ENCODE measurements around the gene PRKAG1. TPM values are rescaled to one million over a fixed set of nuclear protein-coding genes. Genes with fewer than 3 reads are reported as not detected.

The PRKAG1 gene
- total RNA-seq, 6 experiments from 2014 or later, result 79.0 to 92.0 (median 83.3) TPM

DNA sequence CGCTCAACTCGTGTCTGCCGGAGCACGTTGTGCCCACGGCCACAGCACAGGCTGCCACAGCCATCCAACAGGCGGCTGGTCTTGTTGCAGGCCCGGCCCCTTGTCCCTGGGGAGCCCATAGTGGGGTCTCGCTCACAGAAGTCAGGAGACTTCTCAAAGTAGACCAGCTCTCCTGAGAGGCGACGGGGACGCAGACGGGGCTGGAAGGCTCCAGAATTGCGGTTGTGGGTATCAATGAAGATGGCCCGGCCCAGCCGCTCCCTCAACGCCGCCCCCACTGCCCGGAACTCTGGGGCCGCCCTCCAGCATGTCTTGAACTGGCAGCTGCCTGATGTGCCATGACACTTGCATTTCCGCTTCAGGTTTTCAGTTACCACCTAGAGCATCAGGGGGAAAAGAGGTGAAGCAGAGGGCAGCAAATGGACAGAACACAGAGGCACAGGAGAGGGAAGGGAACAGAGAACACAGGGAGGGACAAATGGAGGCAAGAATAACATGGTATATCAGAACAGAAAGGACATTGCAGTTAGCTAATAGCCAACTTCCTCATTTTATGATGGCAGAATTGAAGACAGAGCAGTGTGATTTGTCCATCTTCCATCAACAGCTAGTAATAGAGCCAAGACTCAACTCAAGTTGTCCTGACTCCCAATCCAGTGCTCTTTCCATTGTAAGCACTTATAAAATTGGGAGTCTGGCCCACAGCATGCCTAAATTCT, 52.2 kb downstream of the PRKAG1 start:
- no peaks in the 10 kb centered on the region for H3K9me3 Mint-ChIP-seq
- no peak for TF ChIP-seq CTCF (IDR thresholded peaks at IDR 0.05)
- no peaks in the 10 kb centered on the region for H3K36me3 Mint-ChIP-seq (ENCODE audit: low read depth)
- no peak overlapping the region for H3K4me3 Mint-ChIP-seq
- peaks cover 21% of the 10 kb centered on the region for H3K27me3 Mint-ChIP-seq (ENCODE audit: insufficient read depth)
- no peak for DNase-seq
- peaks cover 28% of the 10 kb centered on the region for H3K4me1 Mint-ChIP-seq (ENCODE audit: low read depth)
- no peak overlapping the region for H3K27ac Mint-ChIP-seq

DNA sequence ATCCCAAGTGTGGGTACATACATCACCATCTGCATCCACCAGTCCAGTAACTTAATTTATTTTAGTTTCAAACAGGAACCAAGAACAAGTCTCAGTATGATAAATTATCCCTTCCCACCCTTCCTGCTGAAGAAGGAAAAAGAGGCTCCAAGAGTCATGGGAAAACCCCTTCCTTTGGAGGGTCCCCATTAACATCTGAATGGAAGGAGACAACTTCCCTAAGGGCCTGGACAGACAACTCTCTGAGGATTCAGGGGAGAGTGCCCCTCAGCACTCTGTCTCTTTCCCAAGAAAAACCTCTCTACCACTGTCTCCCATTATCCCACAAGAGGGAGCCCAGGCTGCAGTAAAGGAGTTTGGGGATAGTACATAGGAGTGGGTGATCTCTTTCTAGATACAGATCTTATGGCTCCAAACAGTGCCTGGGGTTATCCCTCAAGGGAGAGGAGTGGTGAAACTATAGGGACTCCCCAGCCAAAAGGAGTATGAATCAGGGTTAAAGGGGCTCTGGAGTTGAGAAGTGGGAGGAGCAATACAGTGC, 53.2 kb downstream of the PRKAG1 start:
- no peak overlapping the region for H3K27ac Mint-ChIP-seq
- TF ChIP-seq CTCF (IDR thresholded peaks at IDR 0.05), result peak; percentile 68
- H3K9me3 Mint-ChIP-seq, result no peaks in the 10 kb centered on the region
- H3K4me1 Mint-ChIP-seq (ENCODE audit: low read depth), result peaks cover 27% of the 10 kb centered on the region
- peak; percentile 46 for DNase-seq
- H3K36me3 Mint-ChIP-seq (ENCODE audit: low read depth), result no peaks in the 10 kb centered on the region
- peaks cover 12% of the 10 kb centered on the region for H3K27me3 Mint-ChIP-seq (ENCODE audit: insufficient read depth)
- no peak overlapping the region for H3K4me3 Mint-ChIP-seq

- H3K27me3 Mint-ChIP-seq (ENCODE audit: insufficient read depth), result peaks cover 4% of the 10 kb centered on the region; the same call in 1 of the 2 replicates
Observed at GRCh38 chr12:48961801-48962200, 56.8 kb downstream of the PRKAG1 start.

GRCh38 chr12:48961331-48961730, 57.2 kb downstream of the PRKAG1 start:
- TF ChIP-seq CTCF (IDR thresholded peaks at IDR 0.05), result no peak
- H3K27me3 Mint-ChIP-seq (ENCODE audit: insufficient read depth), result peaks cover 7% of the 10 kb centered on the region; the same call in 1 of the 2 replicates
- H3K27ac Mint-ChIP-seq, result peak overlapping the region; percentile 45
- H3K9me3 Mint-ChIP-seq, result no peaks in the 10 kb centered on the region
- peaks cover 32% of the 10 kb centered on the region for H3K4me1 Mint-ChIP-seq (ENCODE audit: low read depth)
- peak overlapping the region; percentile 2; the same call in 1 of the 2 replicates for H3K4me3 Mint-ChIP-seq
- no peak for DNase-seq
- peaks cover 3% of the 10 kb centered on the region for H3K36me3 Mint-ChIP-seq (ENCODE audit: low read depth)

More at GRCh38 chr12:48961801-48962200, 56.8 kb downstream of the PRKAG1 start:
- Mint-ChIP-seq H3K9me3 (no peaks in the 10 kb centered on the region), H3K4me3 (no peak overlapping the region), H3K4me1 (ENCODE audit: low read depth) (peaks cover 31% of the 10 kb centered on the region), H3K36me3 (ENCODE audit: low read depth) (no peaks in the 10 kb centered on the region), H3K27ac (peak overlapping the region; percentile 45)
- peak; percentile 46 for DNase-seq
- no peak for TF ChIP-seq CTCF (IDR thresholded peaks at IDR 0.05)

- Mint-ChIP-seq H3K36me3 (ENCODE audit: low read depth) (peaks cover 8% of the 10 kb centered on the region), H3K9me3 (no peaks in the 10 kb centered on the region), H3K27me3 (ENCODE audit: insufficient read depth) (peaks cover 7% of the 10 kb centered on the region; the same call in 1 of the 2 replicates), H3K4me1 (ENCODE audit: low read depth) (peaks cover 37% of the 10 kb centered on the region), H3K4me3 (0 out of 2 replicates have a peak overlapping the region, but pooled peaks have one; percentile 2), H3K27ac (no peak overlapping the region)
- TF ChIP-seq CTCF (IDR thresholded peaks at IDR 0.05), result no peak
- no peak for DNase-seq
Observed at GRCh38 chr12:48960834-48961233, 57.7 kb downstream of the PRKAG1 start.
